ENCODE results near the gene CLTC.

CLTC gene

GRCh38 chr17:59727817-59728533 lies 108.3 kb downstream of the CLTC start:
- DNase-seq (ENCODE audit: low read depth): no peak

DNA sequence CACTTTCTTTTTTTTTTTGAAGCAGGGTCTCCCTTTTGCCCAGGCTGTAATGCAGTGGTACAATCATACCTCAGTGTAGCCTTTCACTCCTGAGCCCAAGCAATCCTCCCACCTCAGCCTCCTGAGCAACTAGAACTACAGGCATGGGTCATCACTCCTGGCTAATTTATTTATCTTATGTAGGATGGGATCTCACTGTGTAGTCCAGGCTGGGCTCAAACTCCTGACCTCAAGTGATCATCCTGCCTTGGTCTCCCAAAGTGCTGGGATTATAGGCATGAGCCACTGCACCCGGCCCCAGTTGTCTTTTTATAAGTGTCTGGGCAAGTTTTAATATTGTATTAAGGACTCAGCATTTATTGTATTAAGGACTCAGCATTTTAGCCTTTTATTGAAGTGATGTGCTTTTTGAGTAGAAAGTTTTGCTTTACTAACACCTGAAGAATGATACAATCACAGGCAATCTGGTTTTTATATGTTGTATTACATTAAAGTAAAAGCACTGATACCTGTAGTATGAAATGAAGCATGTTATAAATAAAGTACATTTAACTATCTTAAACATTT lies 110.7 kb downstream of the CLTC start:
- DNase-seq (ENCODE audit: low read depth): no peak

DNA sequence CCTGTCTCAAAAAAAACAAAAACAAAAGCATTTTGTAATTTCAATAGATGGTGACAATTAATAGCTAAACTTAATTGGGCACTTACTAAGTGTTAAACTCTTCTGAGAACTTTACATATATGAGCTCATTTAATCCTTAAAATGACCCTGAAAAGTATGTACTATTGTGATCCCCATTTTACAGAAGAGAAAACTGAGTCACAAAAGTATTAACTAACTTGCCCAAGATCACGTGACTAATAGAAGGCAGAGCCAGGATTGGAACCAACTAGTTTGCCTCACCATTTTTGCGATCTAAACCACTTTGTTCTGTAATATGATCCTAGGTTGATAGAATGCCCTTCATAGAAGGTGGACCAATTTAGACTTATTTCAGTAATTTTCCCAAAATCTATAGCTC lies 114.0 kb downstream of the CLTC start:
- DNase-seq (ENCODE audit: low read depth): no peak

- DNase-seq (ENCODE audit: low read depth): no peak
These were observed 114.5 kb downstream of the CLTC start for GRCh38 chr17:59734226-59734625.

- DNase-seq (ENCODE audit: low read depth): no peak
These were observed 117.6 kb downstream of the CLTC start for GRCh38 chr17:59737324-59737723.

GRCh38 chr17:59743842-59744241 lies 124.1 kb downstream of the CLTC start:
- no peak for DNase-seq (ENCODE audit: low read depth)

GRCh38 chr17:59745040-59745439 lies 125.3 kb downstream of the CLTC start:
- no peak for DNase-seq (ENCODE audit: low read depth)

All from fibroblast of the conjunctiva (primary cell).